ENCODE data around the gene DOCK10. TPM values are rescaled to one million over a fixed set of nuclear protein-coding genes. Genes with fewer than 3 reads are reported as not detected.

The DOCK10 gene
- total and polyA plus RNA-seq, 2 donors (not counting 1 experiment from before 2014, with no cell fraction given), result 49.5 to 139 TPM

DNA sequence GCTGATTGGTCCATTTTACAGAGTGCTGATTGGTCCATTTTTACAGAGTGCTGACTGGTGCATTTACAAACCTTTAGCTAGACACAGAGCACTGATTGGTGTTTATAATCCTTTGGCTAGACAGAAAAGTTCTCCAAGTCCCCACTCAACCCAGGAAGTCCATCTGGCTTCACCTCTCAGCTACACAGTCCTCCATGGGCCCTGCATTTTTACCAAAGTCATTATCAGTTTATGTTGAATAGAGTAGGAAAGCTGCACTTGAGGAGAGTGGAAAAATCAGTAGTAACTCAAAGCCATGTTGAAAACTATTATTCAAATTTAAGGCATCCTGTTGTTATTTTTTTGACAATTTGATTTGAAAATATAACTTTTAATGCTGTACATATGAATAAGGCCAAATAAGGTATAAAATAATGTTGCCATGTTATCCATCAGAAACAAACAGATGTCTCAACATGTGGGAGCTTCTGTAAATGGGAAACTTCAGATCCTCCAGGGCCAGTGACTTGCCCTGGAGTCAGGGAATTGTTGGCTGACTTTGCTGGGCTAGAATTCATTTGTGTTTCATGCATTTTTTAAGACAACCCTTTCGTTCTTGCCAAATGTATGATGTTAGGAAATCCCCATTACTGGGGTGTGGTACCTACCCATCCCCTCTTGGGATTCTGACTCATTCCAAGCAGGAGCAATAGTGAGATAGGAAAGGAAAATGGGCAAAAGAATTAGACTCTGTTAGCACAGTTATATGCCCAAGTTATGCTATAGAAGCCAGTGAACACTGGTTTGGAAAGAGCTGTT is 288.3 kb downstream of the DOCK10 start:
- H3K9me3 Mint-ChIP-seq (ENCODE audit: insufficient read depth), result peaks cover 5% of the 10 kb centered on the region
- Histone ChIP-seq H3K36me3 (replicated peaks in 1 of 2; ENCODE audit: control extremely low read depth in 1 of 2, control insufficient read depth in 1 of 2, extremely low read depth in 1 of 2, insufficient read depth in 2 of 2, low read length in 1 of 2) (peaks cover 0 to 8% of the 10 kb centered on the region in 2 experiments), H3K4me3 (ENCODE audit: control extremely low read depth in 1 of 5, extremely low read depth in 1 of 5, insufficient read depth in 1 of 5, low read depth in 2 of 5, low read length in 4 of 5) (no peak overlapping the region), H3K4me2 (replicated peaks; ENCODE audit: low read depth, low read length, poor library complexity, severe bottlenecking) (no peak overlapping the region), H2AFZ (ENCODE audit: insufficient read depth, low read depth, low read length, poor library complexity, severe bottlenecking) (no peak overlapping the region), H3K9ac (ENCODE audit: low read length) (no peak overlapping the region), H3K9me3 (ENCODE audit: control extremely low read depth in 1 of 3, control insufficient read depth in 2 of 3, insufficient read depth in 1 of 3, low read length in 2 of 3) (peaks cover 0 to 20% (median 18%) of the 10 kb centered on the region in 3 donors), H3K27ac (ENCODE audit: low read length in 2 of 2) (no peak overlapping the region), H3K4me1 (ENCODE audit: control insufficient read depth in 2 of 2, insufficient read depth in 2 of 2, low read length in 2 of 2) (peaks cover 11 to 13% of the 10 kb centered on the region in 2 donors), H4K20me1 (ENCODE audit: control insufficient read depth, insufficient read depth, low read length, poor library complexity, severe bottlenecking) (no peaks in the 10 kb centered on the region), H3K27me3 (replicated peaks in 1 of 4; ENCODE audit: control extremely low read depth in 1 of 4, control insufficient read depth in 3 of 4, insufficient read depth in 4 of 4, low read length in 3 of 4) (no peaks in the 10 kb centered on the region), H3K79me2 (ENCODE audit: control insufficient read depth, insufficient read depth, low read length) (no peaks in the 10 kb centered on the region)
- no peak overlapping the region for H3K4me3 Mint-ChIP-seq
- TF ChIP-seq, protein P1, sequence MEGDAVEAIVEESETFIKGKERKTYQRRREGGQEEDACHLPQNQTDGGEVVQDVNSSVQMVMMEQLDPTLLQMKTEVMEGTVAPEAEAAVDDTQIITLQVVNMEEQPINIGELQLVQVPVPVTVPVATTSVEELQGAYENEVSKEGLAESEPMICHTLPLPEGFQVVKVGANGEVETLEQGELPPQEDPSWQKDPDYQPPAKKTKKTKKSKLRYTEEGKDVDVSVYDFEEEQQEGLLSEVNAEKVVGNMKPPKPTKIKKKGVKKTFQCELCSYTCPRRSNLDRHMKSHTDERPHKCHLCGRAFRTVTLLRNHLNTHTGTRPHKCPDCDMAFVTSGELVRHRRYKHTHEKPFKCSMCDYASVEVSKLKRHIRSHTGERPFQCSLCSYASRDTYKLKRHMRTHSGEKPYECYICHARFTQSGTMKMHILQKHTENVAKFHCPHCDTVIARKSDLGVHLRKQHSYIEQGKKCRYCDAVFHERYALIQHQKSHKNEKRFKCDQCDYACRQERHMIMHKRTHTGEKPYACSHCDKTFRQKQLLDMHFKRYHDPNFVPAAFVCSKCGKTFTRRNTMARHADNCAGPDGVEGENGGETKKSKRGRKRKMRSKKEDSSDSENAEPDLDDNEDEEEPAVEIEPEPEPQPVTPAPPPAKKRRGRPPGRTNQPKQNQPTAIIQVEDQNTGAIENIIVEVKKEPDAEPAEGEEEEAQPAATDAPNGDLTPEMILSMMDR (IDR thresholded peaks at IDR 0.05), result no peak
- TF ChIP-seq EZH2 (IDR thresholded peaks at IDR 0.05; ENCODE audit: borderline replicate concordance, insufficient read depth, low read depth, low read length, poor library complexity, severe bottlenecking), result no peak
- no peaks in the 10 kb centered on the region for H3K27me3 Mint-ChIP-seq
- intact Hi-C loops (cut with micrococcal nuclease), result no loop called here
- DNase-seq (no peak), ATAC-seq (ENCODE audit: low read depth) (no peak)
- POLR2A ChIA-PET, result no interaction called here
- no CpG with 5 or more reads among the region's 1 CpG for WGBS (ENCODE audit: insufficient coverage)
- CTCF ChIA-PET, result interaction anchor here (0.6 to 1.5 kb wide), 2 partner anchors 25 to 233 kb away, joined by 3 to 4 read pairs; no protein-coding TSS in a partner anchor
- H3K27ac Mint-ChIP-seq, result no peak overlapping the region
- peaks cover 22% of the 10 kb centered on the region for H3K4me1 Mint-ChIP-seq
